ES-I3 (cell line): ENCODE data around the gene EPHB2.

Experiments
- H3K36me3 ChIP-seq: 2 replicates; pipeline ENCODE4 v1.6.1; 2013; ENCODE audit warnings: mild to moderate bottlenecking, low read length, control low read depth, moderate library complexity; ENCODE audit not compliant: insufficient read depth
- H3K4me1 ChIP-seq: 2 replicates; pipeline ENCODE4 v1.6.1; 2013; ENCODE audit warnings: mild to moderate bottlenecking, control low read depth, low read length; ENCODE audit not compliant: insufficient read depth
- H3K9ac ChIP-seq: 2 replicates; pipeline ENCODE4 v1.6.1; 2013; ENCODE audit warnings: low read depth, mild to moderate bottlenecking, low read length, moderate library complexity
- H3K9me3 ChIP-seq: 2 replicates; pipeline ENCODE4 v1.6.1; 2013; ENCODE audit warnings: mild to moderate bottlenecking, low read length, moderate library complexity; ENCODE audit not compliant: control insufficient read depth, insufficient read depth

EPHB2 gene

GRCh38 chr1:22808676-22809483, 98.2 kb downstream of the EPHB2 start:
- no peaks in the 10 kb centered on the region for H3K36me3 ChIP-seq
- H3K9ac ChIP-seq, result no peak overlapping the region
- H3K9me3 ChIP-seq, result no peaks in the 10 kb centered on the region
- peaks cover 25% of the 10 kb centered on the region for H3K4me1 ChIP-seq

- Histone ChIP-seq H3K9ac (no peak overlapping the region), H3K9me3 (no peaks in the 10 kb centered on the region), H3K36me3 (no peaks in the 10 kb centered on the region), H3K4me1 (peaks cover 16% of the 10 kb centered on the region)
These were observed 99.1 kb downstream of the EPHB2 start for GRCh38 chr1:22809783-22810182.

GRCh38 chr1:22810378-22810777, 99.7 kb downstream of the EPHB2 start:
- Histone ChIP-seq H3K9ac (no peak overlapping the region), H3K9me3 (no peaks in the 10 kb centered on the region), H3K36me3 (no peaks in the 10 kb centered on the region), H3K4me1 (peaks cover 10% of the 10 kb centered on the region)

- Histone ChIP-seq H3K9ac (no peak overlapping the region), H3K4me1 (no peaks in the 10 kb centered on the region), H3K9me3 (no peaks in the 10 kb centered on the region), H3K36me3 (no peaks in the 10 kb centered on the region)
These were observed 101.6 kb downstream of the EPHB2 start for GRCh38 chr1:22812092-22812880.

GRCh38 chr1:22812993-22813790, 102.6 kb downstream of the EPHB2 start:
- Histone ChIP-seq H3K36me3 (no peaks in the 10 kb centered on the region), H3K9ac (no peak overlapping the region), H3K4me1 (peaks cover 4% of the 10 kb centered on the region; the same call in 1 of the 2 replicates)

GRCh38 chr1:22814176-22815042, 103.8 kb downstream of the EPHB2 start:
- Histone ChIP-seq H3K4me1 (peaks cover 4% of the 10 kb centered on the region; the same call in 1 of the 2 replicates), H3K9ac (no peak overlapping the region), H3K36me3 (no peaks in the 10 kb centered on the region), H3K9me3 (no peaks in the 10 kb centered on the region)

More at GRCh38 chr1:22812993-22813790, 102.6 kb downstream of the EPHB2 start:
- H3K9me3 ChIP-seq, result no peaks in the 10 kb centered on the region

- Histone ChIP-seq H3K9ac (no peak overlapping the region), H3K4me1 (peaks cover 4% of the 10 kb centered on the region; the same call in 1 of the 2 replicates), H3K36me3 (no peaks in the 10 kb centered on the region), H3K9me3 (no peaks in the 10 kb centered on the region)
These were observed 104.4 kb downstream of the EPHB2 start for GRCh38 chr1:22815043-22815365.

- Histone ChIP-seq H3K36me3 (no peaks in the 10 kb centered on the region), H3K9ac (no peak overlapping the region), H3K9me3 (no peaks in the 10 kb centered on the region), H3K4me1 (peaks cover 4% of the 10 kb centered on the region; the same call in 1 of the 2 replicates)
These were observed 104.9 kb downstream of the EPHB2 start for GRCh38 chr1:22815421-22816066.

GRCh38 chr1:22816067-22816775, 105.6 kb downstream of the EPHB2 start:
- Histone ChIP-seq H3K4me1 (peaks cover 4% of the 10 kb centered on the region; the same call in 1 of the 2 replicates), H3K9me3 (no peaks in the 10 kb centered on the region), H3K9ac (no peak overlapping the region), H3K36me3 (no peaks in the 10 kb centered on the region)

- H3K36me3 ChIP-seq, result no peaks in the 10 kb centered on the region
- H3K9me3 ChIP-seq, result no peaks in the 10 kb centered on the region
- peaks cover 4% of the 10 kb centered on the region; the same call in 1 of the 2 replicates for H3K4me1 ChIP-seq
- H3K9ac ChIP-seq, result no peak overlapping the region
These were observed 106.2 kb downstream of the EPHB2 start for GRCh38 chr1:22816803-22817202.

GRCh38 chr1:22817462-22817861, 106.8 kb downstream of the EPHB2 start:
- H3K9me3 ChIP-seq, result no peaks in the 10 kb centered on the region
- no peaks in the 10 kb centered on the region for H3K36me3 ChIP-seq
- H3K9ac ChIP-seq, result no peak overlapping the region
- H3K4me1 ChIP-seq, result peaks cover 4% of the 10 kb centered on the region; the same call in 1 of the 2 replicates

- no peaks in the 10 kb centered on the region for H3K9me3 ChIP-seq
- H3K4me1 ChIP-seq, result peaks cover 4% of the 10 kb centered on the region; the same call in 1 of the 2 replicates
- H3K9ac ChIP-seq, result no peak overlapping the region
- H3K36me3 ChIP-seq, result no peaks in the 10 kb centered on the region
These were observed 107.6 kb downstream of the EPHB2 start for GRCh38 chr1:22818061-22818770.
